GM18511 (cell line): ENCODE results near the gene DLGAP1.

Experiments
- ATAC-seq: cut with Tn5 transposase; IDR thresholded peaks from one replicate; pipeline ENCODE4 v1.9.1; 2021; ENCODE audit warnings: mild to moderate bottlenecking, moderate library complexity; ENCODE audit not compliant: unreplicated experiment

The DLGAP1 gene

DNA sequence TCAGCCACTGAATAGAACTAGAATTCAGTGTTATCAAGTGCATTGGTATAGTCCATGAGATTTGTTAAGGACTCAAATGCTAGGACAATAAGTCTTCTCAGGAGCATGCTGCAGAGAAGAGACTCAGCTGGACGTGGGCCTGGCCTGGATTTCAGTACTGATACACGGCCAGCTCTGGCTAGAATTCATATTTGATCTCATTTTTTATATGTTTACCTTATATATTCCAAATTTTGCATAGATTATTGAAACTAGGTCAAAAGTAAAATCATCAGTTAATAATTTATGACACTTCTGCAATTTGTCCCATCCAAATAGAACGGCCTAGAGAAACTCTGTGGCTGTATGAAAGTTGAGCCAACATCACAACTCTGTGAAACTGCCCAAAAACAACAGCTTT is 262.0 kb downstream of the DLGAP1 start:
- ATAC-seq: no peak

DNA sequence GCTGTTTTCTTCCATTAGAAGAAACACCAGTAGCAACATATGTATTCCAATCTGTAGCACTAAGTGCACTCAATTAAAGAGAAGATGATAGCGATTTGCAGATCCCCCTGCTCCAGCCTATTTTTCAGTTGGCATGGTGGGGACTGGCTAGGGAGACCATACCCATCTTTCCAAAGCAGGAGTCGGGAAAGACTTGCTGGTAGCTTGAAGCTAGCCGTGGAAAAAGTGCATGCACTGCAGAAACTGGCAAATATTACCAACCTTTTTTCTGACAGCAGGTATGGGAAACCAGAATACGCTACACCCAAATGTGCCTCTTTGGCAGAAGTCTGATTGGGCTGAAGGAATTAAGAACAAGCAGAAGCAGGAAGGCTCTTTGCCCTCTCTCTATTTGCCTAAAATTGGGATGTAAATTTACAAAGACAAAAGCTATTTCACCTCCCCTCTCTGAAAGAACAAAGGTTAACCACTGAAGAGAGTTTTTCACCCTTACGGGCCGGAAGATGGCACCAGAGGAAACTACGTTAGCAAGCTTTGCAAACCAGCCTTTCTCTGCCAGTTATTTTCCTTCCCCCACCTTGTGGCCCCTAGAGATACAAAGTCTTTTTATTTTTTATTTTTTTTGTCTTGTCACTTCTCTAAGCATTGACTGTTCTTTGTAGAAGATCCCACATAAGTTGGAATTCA is 273.1 kb downstream of the DLGAP1 start:
- ATAC-seq: no peak

DNA sequence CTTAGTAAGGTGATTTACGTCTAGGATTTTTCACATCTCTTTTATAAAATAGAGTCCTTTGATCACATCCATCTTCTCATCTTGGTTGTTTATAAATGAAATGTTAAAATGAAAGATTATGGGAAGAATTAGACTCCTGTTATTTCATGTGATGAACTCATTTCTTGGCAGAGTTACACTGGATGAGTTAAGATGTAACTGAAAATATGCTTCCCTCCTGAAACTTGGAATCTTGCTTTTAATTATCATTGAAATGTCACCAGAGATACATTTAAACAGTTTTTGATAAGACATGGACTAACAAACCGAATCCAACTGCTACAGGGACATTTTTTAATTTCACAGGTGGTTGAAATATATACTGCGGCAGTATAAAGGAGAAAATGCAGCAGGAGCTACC is 274.0 kb downstream of the DLGAP1 start:
- ATAC-seq: no peak

DNA sequence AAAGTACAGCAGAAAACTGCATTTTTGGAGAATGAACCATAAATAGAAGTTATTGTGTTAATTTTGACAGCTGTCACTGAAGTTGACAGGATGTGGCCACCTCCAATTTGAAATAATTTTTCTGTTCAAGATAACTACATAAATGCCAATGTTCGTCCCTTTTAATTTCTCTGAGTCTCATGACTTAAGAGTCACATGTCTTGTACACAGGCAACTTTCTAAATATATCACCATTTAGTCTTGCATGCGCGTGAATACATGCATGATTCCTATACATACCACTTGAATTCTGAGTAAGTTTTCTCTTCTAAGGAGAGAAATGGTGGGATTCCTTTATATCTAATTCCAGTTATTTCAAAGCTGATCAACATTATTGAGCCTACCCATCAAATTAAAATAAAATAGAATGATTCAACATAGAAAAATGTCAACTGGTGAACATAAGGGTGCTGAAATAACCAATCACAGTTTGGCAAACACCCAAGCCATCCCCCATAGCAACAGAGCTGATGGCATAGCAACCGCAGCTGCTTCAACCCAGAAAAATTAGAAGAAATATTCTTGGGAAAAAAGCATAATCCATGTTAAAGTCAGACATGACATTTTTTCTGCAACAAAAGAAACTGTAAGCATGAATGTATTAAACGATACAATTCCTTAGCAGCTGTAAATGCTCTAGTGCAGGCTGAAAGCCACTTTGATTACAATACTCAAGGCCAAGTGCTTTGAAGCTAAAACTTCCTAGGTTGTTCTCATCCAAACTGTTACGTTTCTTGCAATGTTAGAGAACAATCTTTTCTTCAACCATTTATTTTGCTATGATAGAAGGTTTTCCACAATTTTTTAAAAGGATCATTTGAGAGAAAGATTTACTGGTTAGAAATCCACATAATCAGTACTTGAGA is 282.7 kb downstream of the DLGAP1 start:
- ATAC-seq: no peak

DNA sequence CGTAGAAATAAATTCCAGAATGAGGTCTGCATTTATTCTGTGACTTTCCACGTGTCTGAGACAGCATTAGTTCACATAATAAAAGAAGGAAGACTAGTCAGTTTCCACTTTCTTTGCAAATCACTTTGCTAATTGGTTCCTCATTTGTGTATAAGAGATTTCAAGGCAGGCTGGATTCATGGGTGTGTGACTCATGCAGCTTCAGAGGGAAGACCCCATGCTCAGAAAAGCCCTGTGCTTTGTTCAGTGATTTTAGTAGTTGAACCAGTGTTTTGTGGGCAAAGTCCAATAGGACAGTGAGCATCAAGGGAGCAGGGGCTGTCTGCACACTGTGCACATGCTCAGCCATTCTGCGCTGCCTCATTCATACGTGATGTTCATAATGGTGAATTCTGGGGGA is 297.8 kb downstream of the DLGAP1 start:
- no peak for ATAC-seq

DNA sequence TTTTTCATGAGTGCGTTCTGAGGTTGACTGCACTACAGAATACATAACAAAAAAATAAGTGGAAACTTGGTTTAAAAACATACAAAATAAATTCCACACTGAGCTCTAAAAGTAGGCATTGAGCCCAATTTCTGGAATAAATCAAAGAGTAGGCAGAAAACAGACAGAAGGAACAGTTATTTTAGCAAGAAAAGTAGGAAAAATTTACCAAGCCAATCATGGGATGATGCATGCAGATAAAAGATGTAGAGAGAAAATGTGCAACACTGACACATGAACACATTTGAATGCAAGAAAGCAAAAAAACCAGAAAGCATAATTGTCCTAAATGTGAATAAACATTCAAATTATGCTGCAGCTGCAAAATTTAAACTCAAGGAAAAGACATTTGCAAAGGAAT is 308.3 kb downstream of the DLGAP1 start:
- ATAC-seq: no peak

DNA sequence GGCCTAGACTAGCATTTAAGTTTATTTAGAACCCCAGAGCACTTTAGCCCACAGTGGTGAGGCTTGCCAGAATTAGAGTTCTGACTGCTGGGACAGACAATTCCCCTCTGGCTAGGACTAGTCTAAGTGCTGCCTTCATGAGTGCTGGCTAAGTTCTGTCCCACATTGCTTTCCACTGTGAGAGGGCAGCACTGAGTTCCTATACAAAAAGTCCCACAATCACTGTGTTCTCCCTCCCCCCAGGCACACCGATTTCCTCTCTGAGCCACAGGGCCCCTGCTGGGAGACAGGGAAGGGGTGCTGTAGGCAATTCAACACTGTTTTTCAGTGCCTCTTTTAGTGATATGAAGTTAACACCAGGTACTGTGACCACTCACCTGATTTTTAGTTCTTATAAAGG is 310.9 kb downstream of the DLGAP1 start:
- no peak for ATAC-seq

DNA sequence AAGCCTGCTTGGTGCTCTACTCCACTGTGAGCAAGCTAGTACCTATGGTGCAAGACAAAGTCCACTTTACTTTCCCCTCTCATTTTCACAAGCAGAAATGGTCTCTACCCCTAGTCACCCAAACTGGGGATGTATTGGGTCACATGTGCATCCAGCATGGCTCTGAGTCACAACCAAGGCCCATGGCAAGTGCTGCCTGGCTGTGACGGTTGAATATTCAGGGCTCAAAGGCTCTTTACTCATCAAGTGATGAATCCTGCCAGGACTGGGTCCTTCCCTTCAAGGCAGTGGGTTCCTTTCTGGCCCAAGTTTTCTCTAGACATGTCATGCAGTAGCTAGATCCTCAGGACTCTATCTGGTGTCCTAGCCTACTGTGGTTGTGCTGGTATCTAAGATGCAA is 311.5 kb downstream of the DLGAP1 start:
- ATAC-seq: no peak

DNA sequence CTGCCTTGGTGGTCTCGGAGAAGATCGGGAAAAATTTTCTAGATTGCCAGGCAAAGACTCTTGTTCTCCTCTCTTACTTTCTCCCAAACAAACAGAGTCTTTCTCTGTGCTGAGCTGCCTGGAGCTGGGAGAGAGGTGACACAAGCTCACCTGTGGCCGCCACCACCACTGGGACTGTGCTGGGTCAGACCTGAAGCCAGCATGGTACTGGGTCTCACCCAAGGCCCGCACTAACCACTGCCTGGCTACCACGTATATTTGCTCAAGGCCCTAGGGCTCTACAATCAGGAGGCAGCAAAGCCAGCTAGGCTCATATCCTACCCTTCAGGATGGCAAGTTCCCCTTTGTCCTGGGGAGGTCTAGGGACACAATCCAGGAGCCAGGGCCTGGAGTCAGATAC is 312.2 kb downstream of the DLGAP1 start:
- ATAC-seq: no peak

DNA sequence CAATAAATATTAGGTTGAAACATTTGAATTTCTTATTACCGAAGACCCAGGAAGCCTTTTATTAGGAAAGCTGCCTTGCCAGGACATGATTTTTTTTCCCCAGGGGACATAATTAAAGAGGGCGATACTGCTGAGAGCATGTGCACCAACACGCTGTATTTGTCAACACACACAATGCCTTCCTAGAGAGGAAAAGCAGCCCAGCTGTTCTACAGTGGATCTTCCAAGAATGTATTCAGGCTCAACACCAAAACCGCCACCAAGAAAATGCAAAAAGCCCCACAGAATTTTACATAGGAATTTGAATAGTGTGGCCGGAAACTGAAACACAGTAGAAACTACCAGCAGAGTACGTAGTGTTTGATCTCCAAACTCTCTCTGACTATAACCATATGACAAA is 320.4 kb downstream of the DLGAP1 start:
- no peak for ATAC-seq

DNA sequence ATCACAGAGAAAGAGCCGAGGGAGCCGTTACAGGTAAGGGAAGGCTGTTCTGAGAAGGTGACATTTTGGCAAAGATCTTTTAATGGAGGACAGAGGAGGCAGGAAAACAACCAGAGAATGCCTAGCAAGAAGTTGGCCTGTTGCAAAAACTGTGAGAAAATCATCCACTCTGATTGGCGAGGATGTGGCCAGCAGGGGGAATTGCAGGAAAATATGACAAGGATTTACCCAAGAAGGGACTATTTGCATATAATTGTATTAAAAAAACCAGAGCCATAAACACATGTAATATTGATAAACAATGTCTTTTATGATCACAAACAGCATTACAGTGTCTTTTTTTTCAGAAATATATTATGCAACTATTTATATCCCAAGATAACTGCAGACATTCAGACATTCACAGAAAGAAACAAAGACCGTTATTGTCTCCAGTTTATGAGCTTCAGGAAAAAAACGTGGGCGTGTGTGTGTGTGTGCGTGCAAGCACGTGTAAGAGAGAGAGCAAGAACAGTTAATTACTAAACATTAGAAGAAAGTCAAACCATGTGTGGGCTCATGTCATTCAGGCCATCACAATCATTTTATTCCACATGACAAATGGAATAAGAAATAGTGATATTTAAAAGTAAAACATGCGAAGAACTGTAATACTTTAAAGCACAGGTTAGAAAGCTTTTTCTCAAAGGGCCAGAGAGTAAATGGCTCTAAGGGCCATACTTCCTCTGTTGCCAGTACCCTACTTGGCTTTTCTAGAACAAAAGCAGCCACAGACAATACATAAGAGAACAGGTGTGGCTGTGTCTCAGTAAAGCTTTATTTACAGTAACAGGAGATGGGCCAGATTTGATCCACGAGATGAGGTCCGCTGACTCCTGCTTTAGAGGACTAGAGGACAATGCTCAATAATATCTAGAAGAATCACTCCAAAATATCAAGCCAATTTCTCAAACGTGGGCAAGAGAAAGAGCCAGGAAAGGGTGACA is 324.1 kb downstream of the DLGAP1 start:
- ATAC-seq: no peak

DNA sequence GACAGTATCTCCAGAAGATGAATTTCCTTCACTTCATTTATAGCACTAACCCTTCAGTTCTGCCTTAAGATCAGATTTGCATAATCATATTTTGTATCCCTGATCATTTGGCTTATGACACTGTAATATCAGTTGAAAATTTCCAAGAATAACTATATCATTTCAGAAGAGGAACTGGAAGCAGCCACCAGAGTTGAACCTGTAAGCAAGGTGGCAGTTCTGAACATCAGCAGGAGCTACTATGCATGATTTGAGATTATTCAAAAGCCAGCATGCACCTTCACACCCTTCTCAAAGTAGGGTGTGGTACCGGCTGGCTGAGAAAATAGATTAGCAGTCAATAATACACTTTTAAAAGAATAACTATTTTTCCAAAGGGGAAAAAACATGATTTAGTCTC is 328.2 kb downstream of the DLGAP1 start:
- ATAC-seq: no peak

DNA sequence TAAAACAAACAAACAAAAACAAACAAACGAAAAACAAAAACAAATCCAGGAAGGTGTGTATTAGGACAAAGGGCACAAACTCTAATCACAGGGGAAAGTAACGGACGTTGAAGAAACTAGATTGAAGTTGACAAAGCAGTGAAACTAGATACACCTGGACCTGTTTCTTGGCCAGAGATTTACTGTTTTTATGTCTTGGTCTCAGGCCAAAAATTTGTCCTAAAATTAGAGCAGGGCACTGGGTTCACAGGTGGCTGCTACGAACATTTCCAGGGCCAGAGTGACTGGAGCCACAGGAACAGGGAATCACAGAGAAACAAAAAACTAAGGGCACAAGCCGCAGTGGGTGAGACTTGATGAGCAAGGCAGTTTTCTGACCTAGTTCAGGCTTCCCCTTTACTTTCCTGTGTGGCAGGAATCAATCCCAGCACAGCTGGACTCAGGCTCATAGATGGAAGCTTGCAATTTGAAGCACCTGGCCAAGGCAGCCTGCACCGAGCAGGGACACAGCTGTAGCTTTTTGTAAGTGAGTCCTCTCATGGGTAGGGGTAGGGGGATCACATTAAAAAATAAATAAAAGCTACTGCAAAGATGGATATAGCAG is 329.4 kb downstream of the DLGAP1 start:
- ATAC-seq: no peak

DNA sequence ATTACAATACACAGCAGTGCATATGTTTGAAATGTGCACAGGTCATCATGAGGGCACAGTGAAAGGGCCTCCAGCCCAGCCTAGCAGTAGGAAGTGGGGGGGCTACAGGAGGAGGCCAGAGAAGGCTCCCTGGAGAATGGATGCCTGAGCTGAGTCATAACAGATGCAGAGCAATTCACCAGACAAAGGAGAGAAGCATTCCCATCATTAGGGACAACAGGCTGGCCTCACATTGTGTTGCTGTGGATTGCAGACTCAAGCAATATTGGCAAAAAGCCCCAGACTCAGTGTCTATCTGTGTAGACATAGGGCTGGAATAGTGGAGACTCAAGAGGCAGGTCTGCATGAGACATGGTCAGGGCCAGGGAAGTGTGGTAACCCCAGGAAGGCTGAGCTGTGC is 329.9 kb downstream of the DLGAP1 start:
- no peak for ATAC-seq

DNA sequence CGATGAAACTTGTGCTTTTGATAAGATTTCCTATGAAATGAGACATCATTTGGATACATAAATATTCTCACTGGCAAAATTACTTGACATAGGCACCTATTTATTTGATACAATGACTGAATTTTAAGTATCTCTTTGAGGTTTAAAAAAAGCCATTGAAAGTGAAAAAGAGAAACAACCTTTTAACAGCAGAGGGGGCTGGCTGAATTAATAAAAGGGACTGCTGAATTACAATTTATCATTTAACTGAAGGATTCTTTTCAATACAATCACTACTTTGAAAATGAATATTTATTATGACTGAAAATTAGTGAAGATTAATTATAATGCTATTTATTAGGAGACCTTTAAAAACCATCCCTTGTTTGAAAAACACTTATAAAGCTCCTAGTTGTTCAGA is 335.3 kb downstream of the DLGAP1 start:
- no peak for ATAC-seq

DNA sequence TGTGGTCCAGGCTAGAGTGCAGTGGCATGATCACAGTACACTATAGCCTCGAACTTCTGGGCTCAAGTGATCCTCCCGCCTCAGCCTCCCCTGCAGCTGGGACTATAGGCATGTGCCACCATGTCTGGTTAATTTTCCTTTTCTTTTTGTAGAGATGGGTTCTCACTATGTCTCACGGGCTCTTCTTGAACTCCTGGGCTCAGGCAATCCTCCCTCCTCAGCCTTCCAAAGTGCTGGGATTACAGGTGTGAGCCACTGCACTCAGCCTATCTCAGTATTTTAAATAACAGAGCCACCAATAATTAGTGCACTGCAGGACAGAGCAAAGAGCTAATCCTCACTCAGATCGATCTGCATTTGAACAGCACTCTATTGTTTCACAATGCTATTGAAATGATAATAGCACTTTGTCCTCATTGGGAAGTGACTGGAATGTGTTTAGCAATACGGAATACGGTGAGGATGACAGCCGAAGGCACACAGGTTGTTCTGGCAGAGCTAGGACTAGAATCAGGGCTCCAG is 335.9 kb downstream of the DLGAP1 start:
- ATAC-seq: no peak

DNA sequence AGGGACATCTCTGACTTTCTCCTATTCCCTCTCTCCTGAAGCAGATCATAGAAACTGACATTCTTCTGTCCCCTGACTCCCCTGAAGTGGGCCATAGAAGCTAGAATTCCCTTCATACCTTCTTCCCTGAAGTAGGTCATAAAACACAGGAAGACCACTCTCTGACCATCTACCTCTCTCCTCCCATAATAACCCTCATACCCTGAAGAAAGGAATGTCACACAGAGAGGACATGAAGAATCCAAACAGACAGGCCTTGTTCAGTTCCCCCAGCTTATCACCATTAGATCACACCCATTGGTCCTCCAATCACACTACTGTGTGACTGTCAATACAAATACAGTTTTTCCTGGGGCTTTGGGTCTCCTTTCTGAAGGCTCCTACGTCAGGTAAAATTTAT is 347.1 kb downstream of the DLGAP1 start:
- no peak for ATAC-seq

DNA sequence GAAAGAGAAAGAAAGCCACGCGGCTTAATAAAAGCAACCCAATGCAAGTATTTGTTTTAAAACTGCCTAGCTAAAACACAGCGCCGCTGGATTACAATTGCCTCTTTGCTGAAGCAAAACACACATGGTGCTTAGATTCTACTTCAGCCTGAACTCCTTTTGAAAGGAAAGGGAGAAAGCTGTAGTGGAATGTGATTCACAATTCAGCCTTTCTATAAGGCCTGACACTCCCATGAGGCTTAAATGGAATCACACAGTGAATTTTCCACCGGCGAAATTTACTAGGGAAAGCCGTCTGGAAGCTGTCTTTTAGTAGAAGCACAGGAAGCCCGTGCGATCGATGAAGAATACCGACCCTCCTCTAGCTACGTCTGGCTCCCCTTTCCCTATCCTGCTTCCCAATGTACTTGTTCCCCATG is 348.0 kb downstream of the DLGAP1 start:
- no peak for ATAC-seq

DNA sequence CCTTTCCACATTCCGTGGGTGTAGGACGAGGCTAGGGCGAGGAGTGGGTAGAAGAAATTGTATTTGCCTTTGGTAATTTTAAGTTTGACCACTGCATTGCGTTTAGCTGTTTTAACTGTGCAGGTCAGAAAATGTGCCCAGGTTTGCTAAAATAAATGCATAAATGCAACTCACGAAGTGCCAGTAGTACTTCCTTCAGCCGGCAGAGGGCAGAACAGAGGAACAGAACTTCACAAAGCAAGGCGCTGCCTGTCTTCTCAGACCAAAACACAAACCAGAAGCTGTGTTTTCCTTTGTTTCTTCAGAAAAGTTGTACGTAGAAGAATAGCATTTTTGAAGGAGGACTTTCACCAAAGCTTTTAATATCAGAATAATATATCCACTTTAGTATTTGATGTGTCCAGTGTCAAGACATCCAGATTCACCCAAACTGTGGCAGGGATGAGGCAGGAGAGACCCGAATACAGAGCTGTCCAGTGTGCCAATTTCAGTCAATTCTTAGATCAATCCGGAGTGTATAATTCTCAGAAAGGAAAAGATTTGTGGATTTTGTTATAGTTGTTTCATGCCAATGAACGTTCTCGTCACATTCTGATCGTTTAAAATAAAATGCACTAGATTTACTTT is 348.6 kb downstream of the DLGAP1 start:
- ATAC-seq: no peak

DNA sequence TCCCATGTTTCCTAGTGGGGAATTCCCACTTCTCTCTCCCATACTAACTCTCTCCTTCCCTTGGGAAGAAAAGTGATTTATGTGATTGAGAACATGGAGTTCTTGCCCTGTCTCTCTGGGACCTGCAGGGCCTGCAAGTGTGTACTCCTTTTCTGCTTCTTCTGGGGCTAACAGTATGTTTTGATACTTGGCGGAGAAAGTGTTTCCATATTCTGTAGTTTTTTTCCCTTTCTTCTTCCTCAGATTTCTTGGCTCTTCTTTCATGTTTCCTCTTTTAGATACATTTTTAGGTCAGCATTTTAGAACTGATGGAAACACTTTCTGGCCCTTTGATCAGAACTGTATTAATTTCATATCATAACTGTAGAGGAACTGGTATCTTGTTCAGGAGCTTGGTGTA is 352.2 kb downstream of the DLGAP1 start:
- ATAC-seq: no peak
